Neuronal stem cell (in vitro differentiated cells): ENCODE results near the gene SMTNL2.

Experiments used
- DNase-seq: peaks from one replicate; pipeline ENCODE4 v3.0.0-alpha.2; 2013; ENCODE audit warnings: low spot score
- H2AFZ ChIP-seq: one replicate; pipeline ENCODE4 v1.6.1; 2013; ENCODE audit warnings: mild to moderate bottlenecking, low read length, inconsistent platforms
- H2AK5ac ChIP-seq: 2 replicates; pipeline ENCODE4 v1.6.1; 2013; ENCODE audit warnings: low read depth, mild to moderate bottlenecking, inconsistent platforms, low read length, moderate library complexity, mixed read lengths
- H2BK120ac ChIP-seq: 2 replicates; pipeline ENCODE4 v1.6.1; 2013; ENCODE audit warnings: low read depth, mild to moderate bottlenecking, inconsistent platforms, low read length, moderate library complexity, mixed read lengths
- H2BK12ac ChIP-seq: one replicate; pipeline ENCODE4 v1.6.1; 2013; ENCODE audit warnings: low read length, inconsistent platforms
- H2BK15ac ChIP-seq: 2 replicates; pipeline ENCODE4 v1.6.1; 2013; ENCODE audit warnings: mild to moderate bottlenecking, low read length, inconsistent platforms, mixed read lengths
- H2BK5ac ChIP-seq: one replicate; pipeline ENCODE4 v1.6.1; 2013; ENCODE audit warnings: inconsistent platforms, mild to moderate bottlenecking, low read length, moderate library complexity
- H3K14ac ChIP-seq: one replicate; pipeline ENCODE4 v1.6.1; 2013; ENCODE audit warnings: low read length, inconsistent platforms
- H3K18ac ChIP-seq: 2 replicates; pipeline ENCODE4 v1.6.1; 2013; ENCODE audit warnings: low read length, inconsistent platforms
- H3K23ac ChIP-seq: 2 replicates; pipeline ENCODE4 v1.6.1; 2013; ENCODE audit warnings: low read depth, mild to moderate bottlenecking, mixed read lengths, low read length, inconsistent platforms; ENCODE audit not compliant: poor library complexity
- H3K27ac ChIP-seq: replicated peaks from 3 replicates; pipeline ENCODE4 v1.5.1; 2013; ENCODE audit warnings: low read length, inconsistent platforms
- H3K27me3 ChIP-seq, 3 experiments: 2 replicates each; pipeline ENCODE4 v1.6.1; 2013; ENCODE audit warnings: low read length in 3 of 3, mild to moderate bottlenecking in 2 of 3, inconsistent platforms in 1 of 3, low read depth in 1 of 3, mixed read lengths in 1 of 3, moderate library complexity in 1 of 3; ENCODE audit not compliant: control insufficient read depth in 3 of 3, insufficient read depth in 3 of 3
- H3K36me3 ChIP-seq, 2 donors: replicated peaks in 1 of 2; 2 replicates each; pipeline ENCODE4 v1.6.1; 2013; ENCODE audit warnings: low read length in 2 of 2; ENCODE audit not compliant: control insufficient read depth in 2 of 2, insufficient read depth in 2 of 2
- H3K4ac ChIP-seq: 2 replicates; pipeline ENCODE4 v1.6.1; 2013; ENCODE audit warnings: inconsistent platforms, mild to moderate bottlenecking, low read length, moderate library complexity
- H3K4me1 ChIP-seq, 2 donors: 1 replicate in 1 of 2; 2 replicates in 1 of 2; pipeline ENCODE4 v1.6.1; 2013; ENCODE audit warnings: low read length in 2 of 2, low read depth in 1 of 2; ENCODE audit not compliant: control insufficient read depth in 2 of 2, insufficient read depth in 1 of 2
- H3K4me2 ChIP-seq: one replicate; pipeline ENCODE4 v1.6.1; 2013; ENCODE audit warnings: mild to moderate bottlenecking, low read length, inconsistent platforms; ENCODE audit not compliant: insufficient read depth, poor library complexity, severe bottlenecking
- H3K4me3 ChIP-seq, 2 donors: 2 replicates each; pipeline ENCODE4 v1.5.1; 2013; ENCODE audit warnings: low read length in 2 of 2, mild to moderate bottlenecking in 2 of 2, inconsistent platforms in 1 of 2, moderate library complexity in 1 of 2
- H3K79me1 ChIP-seq: one replicate; pipeline ENCODE4 v1.6.1; 2013; ENCODE audit warnings: low read depth, mild to moderate bottlenecking, inconsistent platforms, low read length, moderate library complexity
- H3K9ac ChIP-seq: one replicate; pipeline ENCODE4 v1.6.1; 2013; ENCODE audit warnings: mild to moderate bottlenecking, low read depth, low read length, inconsistent platforms; ENCODE audit not compliant: poor library complexity
- H3K9me3 ChIP-seq, 2 donors: replicated peaks in 1 of 2; 2 replicates each; pipeline versions ENCODE3 to v1.6.1; 2013; ENCODE audit warnings: low read length in 2 of 2, mild to moderate bottlenecking in 2 of 2, inconsistent platforms in 1 of 2, low read depth in 1 of 2, mixed read lengths in 1 of 2, moderate library complexity in 1 of 2; ENCODE audit not compliant: control insufficient read depth in 2 of 2, insufficient read depth in 1 of 2
- H4K8ac ChIP-seq: one replicate; pipeline ENCODE4 v1.6.1; 2013; ENCODE audit warnings: low read depth, mild to moderate bottlenecking, inconsistent platforms, low read length, moderate library complexity
- H4K91ac ChIP-seq: one replicate; pipeline ENCODE4 v1.6.1; 2013; ENCODE audit warnings: low read length, low read depth, mild to moderate bottlenecking, inconsistent platforms; ENCODE audit not compliant: poor library complexity
- WGBS, 2 donors: extraction: QIAGEN DNeasy Blood & Tissue Kit; methylation state at CpG; one replicate each; pipeline ENCODE4 v1.1.7; 2013; ENCODE audit warnings: missing lambda C conversion rate in 2 of 2, mixed read lengths in 1 of 2; ENCODE audit not compliant: insufficient read length in 2 of 2, insufficient replicate concordance in 1 of 2; ENCODE audit errors: extremely low coverage in 2 of 2; 5-methylcytosine and 5-hydroxymethylcytosine counted together

The SMTNL2 gene

DNA sequence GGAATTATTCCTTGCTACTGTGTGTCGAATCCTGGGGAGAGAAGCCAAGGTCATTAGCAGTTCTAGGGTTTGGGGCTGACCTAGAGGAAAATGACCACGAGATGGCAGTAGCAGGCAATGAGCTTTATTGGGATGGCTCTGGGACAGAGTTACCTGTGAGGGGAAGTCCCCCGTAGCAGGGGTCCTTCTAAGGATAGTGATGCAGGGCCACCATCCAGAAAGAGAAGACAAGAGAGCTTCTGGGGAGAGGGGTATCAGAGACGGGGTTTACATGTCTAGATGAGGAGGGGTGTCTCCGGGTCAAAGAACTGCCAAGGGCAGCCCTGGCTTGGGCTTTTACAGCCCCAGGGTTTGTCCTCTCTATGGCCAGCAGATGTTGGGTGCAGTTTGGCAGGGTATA, 17.5 kb upstream of the SMTNL2 start:
- no peak overlapping the region for H3K23ac ChIP-seq
- H3K9me3 ChIP-seq: no peaks in the 10 kb centered on the region
- H2BK120ac ChIP-seq: no peak overlapping the region
- H3K14ac ChIP-seq: no peak overlapping the region
- H2AK5ac ChIP-seq: no peak overlapping the region
- H2BK5ac ChIP-seq: no peak overlapping the region
- no peak overlapping the region for H3K4ac ChIP-seq
- H3K9ac ChIP-seq: no peak overlapping the region
- peaks cover 0 to 12% (median 0%) of the 10 kb centered on the region in 3 experiments for H3K27me3 ChIP-seq
- DNase-seq: peak; percentile 58
- H3K18ac ChIP-seq: no peak overlapping the region
- no peak overlapping the region for H2BK15ac ChIP-seq
- no peak overlapping the region for H3K27ac ChIP-seq
- H3K36me3 ChIP-seq: no peaks in the 10 kb centered on the region
- peaks cover 0 to 9% of the 10 kb centered on the region in 2 donors for H3K4me1 ChIP-seq
- no peak overlapping the region for H2BK12ac ChIP-seq
- no peak overlapping the region for H4K91ac ChIP-seq
- no peak overlapping the region for H2AFZ ChIP-seq
- no peak overlapping the region for H3K4me3 ChIP-seq
- no peak overlapping the region for H4K8ac ChIP-seq
- no peak overlapping the region for H3K4me2 ChIP-seq
- H3K79me1 ChIP-seq: no peaks in the 10 kb centered on the region
- WGBS, 2 donors: no CpG with 5 or more reads among the region's 5 CpGs

DNA sequence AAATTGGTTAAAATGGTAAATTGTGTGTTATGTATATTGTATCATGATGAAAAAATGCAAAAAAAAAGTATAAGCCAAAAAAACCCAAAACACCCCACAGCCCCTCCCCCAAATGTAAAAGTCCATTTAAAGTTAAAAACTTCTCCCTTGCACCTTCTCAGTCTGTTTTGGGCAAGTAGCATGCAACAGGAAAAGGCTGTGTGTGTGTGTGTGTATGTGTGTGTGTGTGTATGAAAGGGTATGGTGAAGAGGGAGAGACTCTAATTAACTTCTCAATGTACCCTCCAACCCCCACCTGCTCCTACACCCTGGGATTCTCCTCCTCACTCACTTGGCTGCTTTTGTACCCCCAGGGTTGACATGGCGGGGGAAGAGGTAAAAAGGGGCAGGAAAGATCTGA, 14.7 kb upstream of the SMTNL2 start:
- Histone ChIP-seq H3K4me1 (peaks cover 0 to 9% of the 10 kb centered on the region in 2 donors), H2BK5ac (no peak overlapping the region), H2AFZ (no peak overlapping the region), H3K23ac (no peak overlapping the region), H2AK5ac (no peak overlapping the region), H3K27me3 (peaks cover 0 to 3% (median 0%) of the 10 kb centered on the region in 3 experiments), H3K18ac (no peak overlapping the region), H3K14ac (no peak overlapping the region), H2BK15ac (no peak overlapping the region), H4K8ac (no peak overlapping the region), H3K27ac (no peak overlapping the region), H3K9ac (no peak overlapping the region), H3K79me1 (no peaks in the 10 kb centered on the region), H2BK120ac (no peak overlapping the region), H3K4me2 (no peak overlapping the region), H3K4ac (no peak overlapping the region), H3K4me3 (no peak overlapping the region), H3K36me3 (no peaks in the 10 kb centered on the region), H4K91ac (no peak overlapping the region), H3K9me3 (no peaks in the 10 kb centered on the region), H2BK12ac (no peak overlapping the region)
- DNase-seq: no peak
- no CpG with 5 or more reads among the region's 1 CpG for WGBS, 2 donors

DNA sequence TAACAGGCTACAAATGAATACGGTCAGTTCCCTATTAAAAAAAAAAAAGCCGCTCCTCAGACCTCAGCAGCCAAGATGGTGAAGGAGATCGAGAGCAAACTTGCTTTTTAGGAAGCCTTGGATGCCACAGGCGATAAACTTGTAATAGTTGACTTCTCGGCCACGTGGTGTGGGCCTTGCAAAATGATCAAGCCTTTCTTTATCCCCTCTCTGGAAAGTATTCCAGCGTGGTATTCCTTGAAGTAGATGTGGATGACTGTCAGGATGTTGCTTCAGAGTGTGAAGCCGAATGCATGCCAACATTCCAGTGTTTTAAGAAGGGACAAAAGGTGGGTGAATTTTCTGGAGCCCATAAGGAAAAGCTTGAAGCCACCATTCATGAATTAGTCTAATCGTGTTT, 12.2 kb upstream of the SMTNL2 start:
- Histone ChIP-seq H2BK15ac (no peak overlapping the region), H2BK12ac (no peak overlapping the region), H2BK5ac (no peak overlapping the region), H2BK120ac (no peak overlapping the region), H3K23ac (no peak overlapping the region), H3K18ac (no peak overlapping the region), H4K8ac (no peak overlapping the region), H4K91ac (no peak overlapping the region), H2AFZ (no peak overlapping the region), H3K79me1 (no peaks in the 10 kb centered on the region), H3K4ac (no peak overlapping the region), H3K36me3 (no peaks in the 10 kb centered on the region), H3K27me3 (peaks cover 0 to 3% (median 0%) of the 10 kb centered on the region in 3 experiments), H3K9ac (no peak overlapping the region), H3K14ac (no peak overlapping the region), H3K4me1 (peaks cover 12 to 20% of the 10 kb centered on the region in 2 donors), H3K27ac (no peak overlapping the region), H3K4me3 (no peak overlapping the region), H3K4me2 (no peak overlapping the region), H3K9me3 (no peaks in the 10 kb centered on the region), H2AK5ac (no peak overlapping the region)
- no peak for DNase-seq
- WGBS, 2 donors: no CpG with 5 or more reads among the region's 9 CpGs

DNA sequence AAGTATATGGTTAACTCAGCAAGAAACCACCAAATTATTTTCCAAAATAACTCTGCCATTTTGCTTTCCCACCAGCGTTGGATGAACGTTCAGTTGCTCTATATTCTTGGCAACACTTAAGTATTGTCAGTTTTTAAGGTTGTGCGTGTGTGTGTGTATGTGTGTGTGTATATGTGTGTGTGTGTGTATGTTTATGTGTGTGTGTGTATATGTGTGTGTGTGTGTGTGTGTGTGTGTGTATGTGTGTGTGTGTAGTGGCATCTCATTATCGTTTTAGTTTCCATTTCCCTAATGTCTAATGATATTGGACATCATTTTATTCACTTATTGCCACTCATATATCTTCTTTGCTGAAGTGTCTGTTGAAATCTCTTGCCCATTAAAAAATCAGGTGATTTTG, 11.2 kb upstream of the SMTNL2 start:
- WGBS, 2 donors: no CpG with 5 or more reads among the region's 4 CpGs
- Histone ChIP-seq H3K18ac (no peak overlapping the region), H3K4ac (no peak overlapping the region), H3K79me1 (no peaks in the 10 kb centered on the region), H3K9ac (no peak overlapping the region), H3K4me1 (peaks cover 17 to 24% of the 10 kb centered on the region in 2 donors), H3K23ac (no peak overlapping the region), H2AK5ac (no peak overlapping the region), H4K91ac (no peak overlapping the region), H2BK5ac (no peak overlapping the region), H4K8ac (no peak overlapping the region), H3K14ac (no peak overlapping the region), H3K9me3 (no peaks in the 10 kb centered on the region), H3K27ac (no peak overlapping the region), H2BK120ac (no peak overlapping the region), H3K4me3 (no peak overlapping the region), H3K4me2 (no peak overlapping the region), H2BK12ac (no peak overlapping the region), H3K27me3 (peaks cover 0 to 3% (median 0%) of the 10 kb centered on the region in 3 experiments), H2AFZ (no peak overlapping the region), H2BK15ac (no peak overlapping the region), H3K36me3 (no peaks in the 10 kb centered on the region)
- DNase-seq: no peak
